Keratinocyte (primary cell): ENCODE data around the gene IFIH1. TPM values are rescaled to one million over a fixed set of nuclear protein-coding genes. Genes with fewer than 3 reads are reported as not detected.

Experiments used
- DNase-seq: peaks from one replicate; pipeline ENCODE4 v3.0.0-alpha.2; 2011; ENCODE audit warnings: low read depth, missing footprints, low spot score
- FAIRE-seq: peaks from 2 replicates; lab custom pipeline; 2011; peaks lifted over from hg19 to GRCh38; lab: Jason Lieb, UNC
- H2AFZ ChIP-seq: 2 replicates; pipeline ENCODE4 v1.6.0; 2012; ENCODE audit warnings: low read length, control low read depth, inconsistent platforms; ENCODE audit not compliant: control insufficient read depth
- H3K27ac ChIP-seq: 2 replicates; pipeline ENCODE4 v1.5.1; 2011; ENCODE audit warnings: low read length; ENCODE audit not compliant: control insufficient read depth, insufficient read depth
- H3K27me3 ChIP-seq: 3 replicates; pipeline ENCODE4 v1.6.0; 2011; ENCODE audit warnings: low read length; ENCODE audit not compliant: control insufficient read depth, insufficient read depth; ENCODE audit errors: extremely low read depth
- H3K36me3 ChIP-seq, 2 experiments: 2 replicates in 1 of 2; 3 replicates in 1 of 2; pipeline ENCODE4 v1.5.1; 2011; ENCODE audit warnings: low read length in 2 of 2, mild to moderate bottlenecking in 1 of 2; ENCODE audit not compliant: control insufficient read depth in 2 of 2, insufficient read depth in 2 of 2; ENCODE audit errors: extremely low read depth in 1 of 2
- H3K4me1 ChIP-seq: 3 replicates; pipeline ENCODE4 v1.5.1; 2011; ENCODE audit warnings: low read length; ENCODE audit not compliant: control insufficient read depth, insufficient read depth; ENCODE audit errors: extremely low read depth
- H3K4me2 ChIP-seq: 3 replicates; pipeline ENCODE4 v1.6.0; 2011; ENCODE audit warnings: low read depth, low read length; ENCODE audit not compliant: control insufficient read depth, insufficient read depth; ENCODE audit errors: extremely low read depth
- H3K4me3 ChIP-seq, 3 experiments: fragments of 200-600 bp in 1 of 3; sonication (generic) in 1 of 3; 2 replicates in 2 of 3; 3 replicates in 1 of 3; pipeline ENCODE4 v1.5.1; 2011 to 2016; ENCODE audit warnings: low read length in 3 of 3, mild to moderate bottlenecking in 3 of 3, control low read depth in 2 of 3, inconsistent platforms in 1 of 3, low read depth in 1 of 3, mixed read lengths in 1 of 3, mixed run types in 1 of 3, moderate library complexity in 1 of 3; ENCODE audit not compliant: control insufficient read depth in 2 of 3, insufficient read depth in 2 of 3; ENCODE audit errors: extremely low read depth in 1 of 3
- H3K79me2 ChIP-seq: 2 replicates; pipeline ENCODE4 v1.6.0; 2012; ENCODE audit warnings: low read length; ENCODE audit not compliant: control insufficient read depth, insufficient read depth
- H3K9ac ChIP-seq: 3 replicates; pipeline ENCODE4 v1.6.0; 2011; ENCODE audit warnings: low read length; ENCODE audit not compliant: control insufficient read depth, insufficient read depth; ENCODE audit errors: extremely low read depth
- H3K9me1 ChIP-seq: 3 replicates; pipeline ENCODE4 v1.6.0; 2011; ENCODE audit warnings: low read length; ENCODE audit not compliant: control insufficient read depth, insufficient read depth; ENCODE audit errors: extremely low read depth
- H3K9me3 ChIP-seq: 2 replicates; pipeline ENCODE4 v1.5.1; 2012; ENCODE audit warnings: low read depth, low read length; ENCODE audit not compliant: control insufficient read depth
- H4K20me1 ChIP-seq: 3 replicates; pipeline ENCODE4 v1.6.0; 2011; ENCODE audit warnings: low read length; ENCODE audit not compliant: control insufficient read depth, insufficient read depth; ENCODE audit errors: extremely low read depth
- EZH2 ChIP-seq: IDR thresholded peaks from one replicate; pipeline ENCODE4 v1.6.1; 2012; ENCODE audit warnings: inconsistent platforms, mild to moderate bottlenecking, low read length, moderate library complexity
- dilution Hi-C: fragments of 300-500 bp; cut with MboI; formaldehyde crosslinking; loops from one replicate; pipeline ENCODE4 v1.7.0; 2020; ENCODE audit warnings: low sequenced_read_pairs; ENCODE audit not compliant: extremely low pct_ligation_motif_present
- polyA plus RNA-seq, 5 experiments: library from polyadenylated mRNA; depleted of rRNA in 3 of 5; stranded (reverse) in 3 of 5; stranded (forward) in 1 of 5; unstranded in 1 of 5; fragments of >200 nt; gene quantifications; 1 replicate in 1 of 5; 2 replicates in 3 of 5; 3 replicates in 1 of 5; pipeline versions ENCODE4 v1.2.1 to v1.2.3, GENCODE V29; 2011 to 2012; ENCODE audit warnings: missing spikeins in 2 of 5, low read depth in 1 of 5, low replicate concordance in 1 of 5
- TF ChIP-seq, protein P1 (sequence below), 3 experiments: IDR thresholded peaks in 1 of 3; conservative IDR thresholded peaks in 1 of 3; optimal IDR thresholded peaks in 1 of 3; 2 replicates in 2 of 3; 3 replicates in 1 of 3; pipeline versions ENCODE3 to v1.5.1; 2011; ENCODE audit warnings: low read length in 3 of 3, mild to moderate bottlenecking in 3 of 3, moderate library complexity in 2 of 3, control low read depth in 1 of 3, inconsistent platforms in 1 of 3; ENCODE audit not compliant: insufficient read depth in 2 of 3; ENCODE audit errors: extremely low read depth in 1 of 3

The IFIH1 gene
- polyA plus RNA-seq, 1 donor (not counting 4 experiments of a cell fraction or from before 2014, with no cell fraction given): 18.5 TPM

DNA sequence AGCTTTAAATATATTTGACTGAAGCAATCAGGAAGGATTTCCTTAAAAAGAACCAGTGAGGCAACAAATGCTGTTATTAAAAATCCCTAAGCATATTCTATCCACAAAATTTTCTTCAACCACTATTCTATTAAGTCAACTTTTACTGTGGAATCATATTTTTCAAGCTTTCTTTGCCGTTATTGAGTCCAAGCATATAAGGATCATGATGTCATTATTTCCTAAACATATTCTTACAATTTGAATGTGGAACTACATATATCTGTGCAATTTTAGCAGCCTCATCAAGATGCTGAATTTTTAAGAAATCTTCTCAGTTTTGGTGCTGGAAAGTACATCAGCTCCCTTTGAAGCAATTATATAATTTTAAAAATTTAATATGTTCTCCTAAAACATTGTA, 5.6 kb downstream of the IFIH1 start:
- FAIRE-seq: no peak
- Histone ChIP-seq H3K9me3 (no peaks in the 10 kb centered on the region), H3K27me3 (no peaks in the 10 kb centered on the region)

DNA sequence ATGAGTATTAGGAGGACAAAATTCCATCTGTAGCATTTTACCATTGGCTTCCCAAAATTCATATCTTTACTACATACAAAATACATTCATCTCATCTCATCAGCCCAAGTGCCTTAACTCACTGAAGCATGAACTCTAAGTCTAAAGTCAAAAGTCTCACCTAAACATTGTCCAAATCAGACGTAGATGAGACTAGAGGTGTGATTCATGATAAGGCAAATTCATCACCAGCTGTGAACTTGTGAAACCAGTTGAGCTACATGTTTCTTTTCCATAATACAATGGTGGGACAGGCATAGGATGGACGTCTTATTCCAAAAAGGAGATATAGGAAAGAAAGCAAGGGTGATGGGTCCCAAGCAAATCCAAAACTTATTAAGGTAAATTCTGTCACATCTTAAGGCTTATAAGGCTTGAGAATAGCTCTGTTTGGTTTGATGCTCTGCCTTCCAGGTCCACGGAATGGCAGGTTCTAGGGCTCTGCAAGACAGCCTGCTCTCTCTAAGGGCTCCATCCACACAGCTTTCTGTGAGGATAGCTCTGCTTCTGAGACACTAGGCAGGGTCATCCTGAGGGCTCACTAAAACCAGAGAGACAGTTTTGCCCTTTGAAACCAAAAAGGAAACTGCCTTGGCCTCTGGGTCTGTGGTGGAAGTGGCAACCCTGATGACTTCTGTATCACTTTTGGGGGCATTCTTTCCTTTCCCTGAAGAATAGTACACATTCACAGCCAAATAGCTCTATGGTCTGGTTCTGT, 9.6 kb downstream of the IFIH1 start:
- no peaks in the 10 kb centered on the region for H3K9me3 ChIP-seq
- H4K20me1 ChIP-seq: no peaks in the 10 kb centered on the region
- no peak overlapping the region for H2AFZ ChIP-seq
- dilution Hi-C loops: no loop called here
- peaks cover 8% of the 10 kb centered on the region for H3K4me1 ChIP-seq
- no peak overlapping the region for H3K9ac ChIP-seq
- peaks cover 5% of the 10 kb centered on the region for H3K79me2 ChIP-seq
- H3K9me1 ChIP-seq: no peaks in the 10 kb centered on the region
- no peaks in the 10 kb centered on the region for H3K36me3 ChIP-seq
- peak; percentile 57 for FAIRE-seq
- DNase-seq: no peak
- H3K27me3 ChIP-seq: no peaks in the 10 kb centered on the region
- peak overlapping the region; percentile 7 for H3K4me2 ChIP-seq
- H3K4me3 ChIP-seq: no peak overlapping the region
- no peak overlapping the region for H3K27ac ChIP-seq
- TF ChIP-seq EZH2: no peak
- TF ChIP-seq, protein P1, sequence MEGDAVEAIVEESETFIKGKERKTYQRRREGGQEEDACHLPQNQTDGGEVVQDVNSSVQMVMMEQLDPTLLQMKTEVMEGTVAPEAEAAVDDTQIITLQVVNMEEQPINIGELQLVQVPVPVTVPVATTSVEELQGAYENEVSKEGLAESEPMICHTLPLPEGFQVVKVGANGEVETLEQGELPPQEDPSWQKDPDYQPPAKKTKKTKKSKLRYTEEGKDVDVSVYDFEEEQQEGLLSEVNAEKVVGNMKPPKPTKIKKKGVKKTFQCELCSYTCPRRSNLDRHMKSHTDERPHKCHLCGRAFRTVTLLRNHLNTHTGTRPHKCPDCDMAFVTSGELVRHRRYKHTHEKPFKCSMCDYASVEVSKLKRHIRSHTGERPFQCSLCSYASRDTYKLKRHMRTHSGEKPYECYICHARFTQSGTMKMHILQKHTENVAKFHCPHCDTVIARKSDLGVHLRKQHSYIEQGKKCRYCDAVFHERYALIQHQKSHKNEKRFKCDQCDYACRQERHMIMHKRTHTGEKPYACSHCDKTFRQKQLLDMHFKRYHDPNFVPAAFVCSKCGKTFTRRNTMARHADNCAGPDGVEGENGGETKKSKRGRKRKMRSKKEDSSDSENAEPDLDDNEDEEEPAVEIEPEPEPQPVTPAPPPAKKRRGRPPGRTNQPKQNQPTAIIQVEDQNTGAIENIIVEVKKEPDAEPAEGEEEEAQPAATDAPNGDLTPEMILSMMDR (optimal IDR thresholded peaks at IDR 0.05 in 1 of 3, IDR thresholded peaks at IDR 0.05 in 1 of 3, conservative IDR thresholded peaks at IDR 0.05 in 1 of 3; ENCODE audit: extremely low read depth in 1 of 3, insufficient read depth in 2 of 3, low read length in 3 of 3): no peak

More for the DNA sequence above, 5.6 kb downstream of the IFIH1 start:
- Histone ChIP-seq H3K9me1 (no peaks in the 10 kb centered on the region), H3K4me2 (no peak overlapping the region), H3K4me1 (peaks cover 21% of the 10 kb centered on the region), H4K20me1 (no peaks in the 10 kb centered on the region), H3K79me2 (peaks cover 40% of the 10 kb centered on the region), H3K27ac (no peak overlapping the region), H3K4me3 (no peak overlapping the region), H3K9ac (no peak overlapping the region), H3K36me3 (no peaks in the 10 kb centered on the region), H2AFZ (no peak overlapping the region)
- TF ChIP-seq, protein P1 (optimal IDR thresholded peaks at IDR 0.05 in 1 of 3, IDR thresholded peaks at IDR 0.05 in 1 of 3, conservative IDR thresholded peaks at IDR 0.05 in 1 of 3; ENCODE audit: extremely low read depth in 1 of 3, insufficient read depth in 2 of 3, low read length in 3 of 3): no peak
- no peak for TF ChIP-seq EZH2
- dilution Hi-C loops: no loop called here
- DNase-seq: no peak
